Chondrocyte (in vitro differentiated cells): ENCODE measurements around the gene SFT2D1. TPM values are rescaled to one million over a fixed set of nuclear protein-coding genes. Genes with fewer than 3 reads are reported as not detected.
"Not testable (repeated sequence)": the region's sequence is repeated elsewhere in the genome, so short reads cannot be mapped to it uniquely, and the experiment has no call there.

ENCODE experiments used
- DNase-seq: peaks from one replicate; pipeline ENCODE4 v3.0.0; 2021; ENCODE audit warnings: mixed read lengths, low spot score
- H3K27ac Mint-ChIP-seq: one replicate; pipeline ENCODE4 v1.8.0; 2021; ENCODE audit warnings: mild to moderate bottlenecking, moderate library complexity, mixed read lengths; ENCODE audit not compliant: unreplicated experiment
- H3K27me3 Mint-ChIP-seq: 2 replicates; pipeline ENCODE4 v1.8.0; 2021; ENCODE audit warnings: low read depth, mixed read lengths
- H3K36me3 Mint-ChIP-seq: 2 replicates; pipeline ENCODE4 v1.8.0; 2021; ENCODE audit warnings: low read depth, mixed read lengths
- H3K4me1 Mint-ChIP-seq: 2 replicates; pipeline ENCODE4 v1.8.0; 2021; ENCODE audit warnings: low read depth, mild to moderate bottlenecking, mixed read lengths
- H3K4me3 Mint-ChIP-seq: one replicate; pipeline ENCODE4 v1.8.0; 2021; ENCODE audit warnings: mild to moderate bottlenecking, moderate library complexity, mixed read lengths; ENCODE audit not compliant: unreplicated experiment
- H3K9me3 Mint-ChIP-seq: 2 replicates; pipeline ENCODE4 v1.8.0; 2021; ENCODE audit warnings: low read depth, mixed read lengths
- CTCF ChIP-seq: fragments of 200-600 bp; sonication (generic); IDR thresholded peaks from 2 replicates; pipeline ENCODE4 v1.5.0; 2021; ENCODE audit warnings: antibody characterized with exemption, mild to moderate bottlenecking, moderate library complexity
- total RNA-seq: library from RNA; stranded (reverse); gene quantifications from 3 replicates; pipeline ENCODE4 v1.2.1, GENCODE V29; 2021

Gene SFT2D1
- total RNA-seq, 1 donor from 2014 or later: 30.0 TPM

- DNase-seq: no peak
- no peak overlapping the region for H3K4me3 Mint-ChIP-seq
- no peaks in the 10 kb centered on the region for H3K36me3 Mint-ChIP-seq
- no peak for TF ChIP-seq CTCF
- peaks cover 12% of the 10 kb centered on the region for H3K27me3 Mint-ChIP-seq
- peaks cover 10% of the 10 kb centered on the region for H3K4me1 Mint-ChIP-seq
- no peaks in the 10 kb centered on the region for H3K9me3 Mint-ChIP-seq
- no peak overlapping the region for H3K27ac Mint-ChIP-seq
These were observed 43.8 kb upstream of the SFT2D1 start for GRCh38 chr6:166386111-166386510.

- not testable (repeated sequence) for H3K27me3 Mint-ChIP-seq, H3K9me3 Mint-ChIP-seq, H3K36me3 Mint-ChIP-seq, DNase-seq
- Mint-ChIP-seq H3K4me3 (peak overlapping the region; percentile 74), H3K27ac (peak overlapping the region; percentile 85), H3K4me1 (peaks cover 14% of the 10 kb centered on the region)
- TF ChIP-seq CTCF: peak; percentile 67
These were observed 41.5 kb upstream of the SFT2D1 start for GRCh38 chr6:166383802-166384363.

- Mint-ChIP-seq H3K4me3 (peak within 1 kb of the TSS; percentile 84), H3K36me3 (no peaks in the 10 kb centered on the region), H3K27me3 (no peaks in the 10 kb centered on the region), H3K9me3 (no peaks in the 10 kb centered on the region), H3K4me1 (peaks cover 14% of the 10 kb centered on the region), H3K27ac (peak within 1 kb of the TSS; percentile 85)
- peak; percentile 98 for DNase-seq
- TF ChIP-seq CTCF: no peak
These were observed 40.8 kb upstream of the SFT2D1 start, which contains the start of gene MPC1 for GRCh38 chr6:166382933-166383801. TSS of gene MPC1 (minus strand) at chr6:166382940. CDS start at chr6:166382876, 64 bp downstream.

GRCh38 chr6:166382500-166382932, 40.2 kb upstream of the SFT2D1 start:
- no peaks in the 10 kb centered on the region for H3K27me3 Mint-ChIP-seq
- TF ChIP-seq CTCF: no peak
- DNase-seq: no peak
- peak overlapping the region; percentile 84 for H3K4me3 Mint-ChIP-seq
- H3K36me3 Mint-ChIP-seq: no peaks in the 10 kb centered on the region
- H3K4me1 Mint-ChIP-seq: peaks cover 14% of the 10 kb centered on the region
- H3K9me3 Mint-ChIP-seq: no peaks in the 10 kb centered on the region
- peak overlapping the region; percentile 55 for H3K27ac Mint-ChIP-seq

- no peak for DNase-seq
- no peaks in the 10 kb centered on the region for H3K9me3 Mint-ChIP-seq
These were observed 39.6 kb upstream of the SFT2D1 start for GRCh38 chr6:166381733-166382499.

More at GRCh38 chr6:166381733-166382499, 39.6 kb upstream of the SFT2D1 start:
- Mint-ChIP-seq H3K36me3 (no peaks in the 10 kb centered on the region), H3K4me3 (peak overlapping the region; percentile 84), H3K4me1 (peaks cover 14% of the 10 kb centered on the region), H3K27ac (peak overlapping the region; percentile 55), H3K27me3 (no peaks in the 10 kb centered on the region)
- peak; percentile 90 for TF ChIP-seq CTCF
